HL-60/S4 (cell line): ENCODE results near the gene IQCE.

Experiments
- in situ Hi-C: fragments of 300-500 bp; cut with MboI; formaldehyde crosslinking; loops from 2 replicates; pipeline ENCODE4 v1.14.3; 2022; ENCODE audit warnings: low sequenced_read_pairs

Gene IQCE

DNA sequence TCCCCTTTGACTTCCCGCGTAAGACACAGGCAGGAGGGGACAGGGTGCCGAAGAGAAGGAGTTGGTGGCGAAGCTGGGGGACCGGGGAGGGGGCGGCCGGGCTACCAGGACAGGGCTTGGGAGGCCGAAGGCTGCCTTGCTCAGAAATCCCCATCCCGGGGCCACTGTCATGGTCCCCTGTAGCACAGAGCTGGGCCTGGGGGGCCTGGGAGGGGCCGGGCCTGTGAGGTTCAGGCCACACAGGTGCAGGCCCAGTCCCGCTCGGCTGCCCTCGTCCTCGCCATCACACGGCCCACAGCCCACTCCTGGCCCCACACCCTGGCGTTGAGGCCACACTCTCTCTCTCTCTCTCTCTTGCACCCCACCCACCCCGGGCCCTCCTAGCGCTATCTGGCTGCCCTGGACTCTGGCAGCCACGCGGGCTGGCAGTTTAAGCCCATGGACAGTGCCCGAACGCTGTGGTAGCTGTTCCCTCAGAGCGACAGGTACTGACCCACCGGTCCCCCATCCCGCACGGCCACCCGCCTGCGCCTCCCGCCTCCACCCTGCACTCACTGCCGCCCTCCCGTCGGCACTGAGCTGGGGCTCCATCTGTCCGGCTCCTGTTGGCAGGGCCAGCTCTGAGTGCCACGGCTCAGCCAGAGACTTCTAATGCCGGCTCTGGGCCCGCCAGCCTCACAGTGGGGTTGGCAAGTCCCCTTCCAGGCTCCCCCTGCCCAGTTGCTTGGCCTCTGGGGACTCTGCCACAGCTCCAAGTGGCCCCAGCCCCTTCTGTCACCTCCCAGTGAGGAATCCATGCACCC lies 101.0 kb downstream of the IQCE start:
- in situ Hi-C loops = no loop called here

DNA sequence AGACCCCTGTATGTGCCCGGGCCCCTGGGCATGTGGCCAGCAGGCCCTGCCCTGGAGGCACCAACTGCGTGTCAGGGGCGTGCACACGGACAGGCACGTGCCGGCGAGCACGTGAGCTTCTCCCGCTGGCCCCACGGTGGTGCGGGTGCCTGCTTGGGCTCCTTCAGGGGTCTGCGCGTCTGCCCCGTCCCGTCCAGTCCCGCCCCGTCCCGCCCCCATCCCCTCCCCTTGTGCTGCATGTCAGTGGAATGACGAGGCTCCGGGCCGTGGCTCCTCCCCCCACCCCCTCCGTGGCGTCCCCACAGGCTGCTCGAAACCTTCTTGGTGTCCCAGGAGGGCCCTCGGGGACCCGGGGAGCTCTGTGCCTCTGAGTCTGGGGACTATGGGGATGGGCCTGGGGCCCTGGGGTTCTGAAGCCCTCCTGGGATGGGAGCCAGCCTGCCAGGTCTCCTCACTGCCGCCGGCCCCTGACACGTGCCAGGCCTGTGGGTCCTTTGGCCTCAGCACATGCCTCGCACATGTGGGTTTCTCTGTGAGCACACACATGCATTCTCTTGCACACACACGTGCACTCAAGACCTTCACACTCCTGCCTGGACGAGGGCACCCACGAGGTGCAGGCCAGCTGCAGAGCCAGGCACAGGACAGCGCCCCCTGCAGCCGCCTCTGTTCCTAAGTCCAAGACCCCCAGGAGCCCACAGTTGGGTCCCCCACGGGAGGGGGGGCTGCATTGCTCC lies 101.7 kb downstream of the IQCE start:
- in situ Hi-C loops = no loop called here

DNA sequence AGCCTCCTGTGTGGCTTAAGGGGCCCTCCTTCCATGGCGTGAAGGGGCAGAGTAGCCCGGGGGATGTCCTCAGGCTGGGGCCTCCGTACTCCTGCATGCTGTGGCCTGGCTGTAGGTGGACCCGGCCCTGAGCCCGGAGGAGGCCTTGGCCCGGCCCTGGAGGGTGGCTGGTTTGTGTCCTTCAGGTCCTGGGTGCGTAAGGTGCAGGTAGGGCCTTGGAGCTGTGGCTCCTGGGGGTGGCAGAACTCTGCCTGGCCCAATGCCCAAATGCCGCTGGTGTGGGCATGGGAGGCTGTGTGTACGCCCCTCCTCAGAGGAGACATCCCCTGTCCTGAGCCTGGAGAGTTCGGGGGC lies 102.3 kb downstream of the IQCE start:
- in situ Hi-C loops = no loop called here

DNA sequence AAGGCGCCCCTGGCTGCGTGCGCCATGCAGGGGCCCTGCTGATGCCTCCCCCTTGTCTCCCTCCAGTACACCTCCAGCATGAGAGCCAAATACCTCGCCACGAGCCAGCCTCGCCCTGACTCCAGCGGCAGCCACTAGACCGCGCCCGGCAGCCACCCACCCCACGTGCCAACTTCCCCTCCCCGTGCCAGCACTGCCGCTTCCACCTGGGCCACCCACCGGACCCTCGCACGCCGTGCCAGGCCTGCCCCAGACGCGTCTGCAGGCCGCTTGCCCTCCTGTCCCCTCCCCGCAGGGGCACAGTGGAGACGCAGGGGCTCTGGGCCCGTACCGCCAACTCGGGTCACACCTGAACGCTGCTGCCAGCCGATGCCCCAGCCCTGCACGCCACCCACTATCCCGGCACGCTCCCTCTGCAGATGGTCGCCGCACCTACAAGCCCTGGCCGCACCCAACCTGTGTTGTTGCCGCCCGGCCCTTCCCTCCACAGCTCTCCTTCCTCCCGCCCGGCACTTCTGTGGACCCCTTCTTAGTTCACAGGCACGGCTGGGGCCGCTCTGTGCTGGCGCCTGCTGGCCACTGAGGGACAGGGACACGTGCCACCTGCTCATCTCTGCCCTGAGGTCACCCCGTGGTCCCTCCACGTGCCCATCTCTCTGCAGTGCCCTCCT lies 103.0 kb downstream of the IQCE start:
- in situ Hi-C loops = no loop called here

DNA sequence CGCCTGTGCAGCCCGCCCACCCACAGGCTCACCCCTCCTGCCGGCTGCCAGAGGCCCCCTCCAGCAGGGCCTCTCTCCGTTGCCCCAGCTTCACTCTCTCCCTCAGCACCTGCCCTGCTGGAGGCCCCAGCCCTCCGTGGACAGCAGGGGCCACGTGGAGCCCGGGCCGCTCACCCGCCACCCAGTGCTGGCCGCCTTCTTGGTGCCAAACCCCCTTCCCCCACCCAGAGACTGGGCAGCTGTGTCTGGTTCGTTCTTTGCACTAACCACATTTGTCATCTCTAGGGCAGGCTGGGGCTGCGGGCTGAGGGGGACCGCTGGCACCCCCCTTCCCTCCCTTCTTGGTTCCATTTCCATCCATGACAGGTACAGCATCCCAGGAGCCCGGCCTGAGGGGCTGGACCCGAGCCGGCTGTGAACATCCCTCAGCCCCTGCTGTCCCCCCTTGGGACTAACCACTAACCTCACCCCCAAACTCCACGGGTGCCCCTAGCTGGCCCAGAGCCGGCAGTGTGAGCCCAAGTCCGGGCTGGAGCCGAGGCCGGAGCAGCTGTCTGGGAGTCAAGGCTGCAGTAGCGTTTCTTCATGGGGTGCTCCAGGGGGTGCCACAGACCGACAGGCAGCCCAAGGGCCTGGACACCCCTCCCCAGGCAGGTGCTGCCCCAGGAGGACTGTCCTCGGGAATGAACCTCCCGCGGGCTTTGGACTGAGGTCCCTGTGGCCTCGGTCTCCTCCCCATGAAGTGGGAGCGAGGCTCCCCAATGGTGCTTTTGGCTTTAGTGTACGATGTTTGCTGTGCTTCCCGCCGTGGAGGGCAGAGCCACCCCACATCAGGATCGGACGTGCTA lies 103.7 kb downstream of the IQCE start:
- in situ Hi-C loops = no loop called here

DNA sequence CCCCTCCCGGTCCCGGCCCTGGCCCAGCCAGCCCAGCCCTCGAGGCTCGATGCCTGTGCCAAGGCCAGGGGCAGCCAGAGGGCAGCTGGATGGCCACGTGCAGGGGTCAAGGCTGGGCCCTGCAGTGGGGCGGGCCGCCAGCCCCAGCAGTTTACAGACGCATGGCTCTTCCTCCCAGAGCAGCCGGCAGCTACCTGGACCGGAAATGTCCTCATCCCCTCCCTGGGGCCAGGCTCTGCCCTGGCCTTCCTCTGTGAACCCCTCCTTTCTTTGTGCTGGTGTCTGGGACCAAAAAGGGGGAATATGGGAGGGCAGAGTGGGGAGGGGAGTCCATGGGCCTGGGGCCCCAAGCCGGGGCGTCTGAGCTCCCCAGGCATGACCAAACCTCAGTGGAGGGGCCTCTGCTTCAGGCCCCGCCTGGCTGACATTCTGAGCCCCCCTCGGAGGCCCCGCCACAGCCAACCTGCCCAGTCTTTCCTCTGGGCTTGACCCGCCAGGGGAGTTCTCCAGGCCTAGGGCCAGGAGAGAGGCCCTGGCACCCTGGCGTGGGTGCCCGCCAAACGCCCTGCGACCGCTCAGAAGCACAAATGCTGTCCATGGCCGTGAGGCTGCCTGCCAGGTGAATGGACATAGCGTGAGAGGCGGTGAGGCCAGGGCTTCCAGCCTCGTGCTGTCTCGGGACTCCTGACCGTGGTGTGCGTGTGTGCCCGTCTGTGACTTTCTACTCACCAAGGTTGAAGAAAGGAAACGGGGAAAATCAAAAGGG lies 104.5 kb downstream of the IQCE start:
- in situ Hi-C loops = no loop called here

DNA sequence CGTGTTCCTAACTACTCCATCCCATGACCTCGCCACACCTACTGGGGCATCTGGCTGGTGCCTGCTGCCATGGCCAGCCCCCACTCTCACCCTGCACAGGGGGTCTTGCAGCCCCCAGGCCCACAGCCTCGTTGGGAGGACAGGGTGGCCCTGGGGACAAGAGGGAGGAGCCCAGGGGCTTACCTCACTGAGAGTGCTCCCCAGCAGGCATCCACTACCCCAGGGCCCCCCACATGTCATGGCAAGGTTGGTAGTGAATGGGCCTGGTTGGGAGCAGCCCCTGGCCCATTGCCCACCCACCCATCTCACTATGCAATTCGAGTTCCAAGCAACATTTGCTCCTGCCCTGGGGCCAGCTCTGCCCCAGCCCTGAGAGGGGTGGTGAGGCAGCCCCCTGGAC lies 105.2 kb downstream of the IQCE start:
- in situ Hi-C loops = no loop called here
